AG09319 (cell line): Measurements from ENCODE around the gene FRMD8.

ENCODE experiments used
- DNase-seq: peaks from one replicate; pipeline ENCODE4 v3.0.0-alpha.2; 2010; ENCODE audit warnings: low read depth; ENCODE audit errors: extremely low read depth
- CTCF ChIP-seq: IDR thresholded peaks from 2 replicates; pipeline ENCODE4 v1.5.1; 2011; ENCODE audit warnings: low read depth, mild to moderate bottlenecking, inconsistent platforms, low read length, moderate library complexity

The FRMD8 gene

GRCh38 chr11:65394125-65394536, 7.7 kb downstream of the FRMD8 start:
- TF ChIP-seq CTCF = no peak
- DNase-seq = no peak

GRCh38 chr11:65395961-65396530, 9.6 kb downstream of the FRMD8 start:
- no peak for TF ChIP-seq CTCF
- DNase-seq = no peak

- no peak for DNase-seq
These were observed 10.6 kb downstream of the FRMD8 start for GRCh38 chr11:65396769-65397745.

GRCh38 chr11:65398362-65398910, 12.0 kb downstream of the FRMD8 start:
- TF ChIP-seq CTCF = no peak
- no peak for DNase-seq

More at GRCh38 chr11:65396769-65397745, 10.6 kb downstream of the FRMD8 start:
- no peak for TF ChIP-seq CTCF

- TF ChIP-seq CTCF = no peak
- no peak for DNase-seq
These were observed 12.8 kb downstream of the FRMD8 start for GRCh38 chr11:65399249-65399648.

DNA sequence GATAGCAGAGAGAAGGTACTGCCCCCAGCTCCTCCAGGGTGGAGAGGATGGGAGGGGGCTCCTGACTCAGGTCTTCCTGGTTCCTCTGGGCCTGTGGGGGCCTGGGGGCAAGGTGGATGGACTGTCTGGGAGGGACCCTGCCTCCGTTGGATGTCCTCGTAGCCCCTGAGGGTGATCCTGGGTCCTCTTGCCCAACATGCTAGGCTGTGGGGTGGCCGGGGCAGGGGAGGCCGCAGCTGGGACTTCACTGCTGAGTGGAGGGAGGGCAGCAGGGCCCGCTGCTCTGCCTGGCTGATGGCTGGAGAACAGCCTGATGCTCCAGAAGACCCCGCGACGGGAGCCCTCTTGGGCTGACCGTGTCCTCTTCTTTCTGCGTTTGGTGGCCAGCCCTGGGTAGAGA, 13.4 kb downstream of the FRMD8 start:
- DNase-seq = no peak
- TF ChIP-seq CTCF = no peak
